GM10847 (cell line): ENCODE data around the gene ADGRG6.

ENCODE experiments used
- POLR2A ChIP-seq: IDR thresholded peaks from 2 replicates; pipeline ENCODE4 v1.6.1; 2011; ENCODE audit not compliant: insufficient read length; ENCODE audit errors: extremely low read depth

ADGRG6 gene

GRCh38 chr6:142446168-142446567, 144.4 kb downstream of the ADGRG6 start:
- no peak for TF ChIP-seq POLR2A

GRCh38 chr6:142446576-142446975, 144.8 kb downstream of the ADGRG6 start:
- no peak for TF ChIP-seq POLR2A

- TF ChIP-seq POLR2A: no peak
These were observed 146.4 kb downstream of the ADGRG6 start for GRCh38 chr6:142448091-142448729.

- TF ChIP-seq POLR2A: no peak
These were observed 151.2 kb downstream of the ADGRG6 start for GRCh38 chr6:142452993-142453392.

GRCh38 chr6:142455957-142456589, 154.3 kb downstream of the ADGRG6 start:
- no peak for TF ChIP-seq POLR2A

GRCh38 chr6:142457638-142458406, 156.0 kb downstream of the ADGRG6 start:
- TF ChIP-seq POLR2A: no peak

GRCh38 chr6:142458836-142459235, 157.0 kb downstream of the ADGRG6 start:
- TF ChIP-seq POLR2A: no peak

GRCh38 chr6:142459271-142459670, 157.5 kb downstream of the ADGRG6 start:
- no peak for TF ChIP-seq POLR2A

- TF ChIP-seq POLR2A: no peak
These were observed 160.5 kb downstream of the ADGRG6 start for GRCh38 chr6:142462260-142462659.

GRCh38 chr6:142463988-142464387, 162.2 kb downstream of the ADGRG6 start:
- TF ChIP-seq POLR2A: no peak

- no peak for TF ChIP-seq POLR2A
These were observed 167.4 kb downstream of the ADGRG6 start for GRCh38 chr6:142469220-142469619.

- TF ChIP-seq POLR2A: no peak
These were observed 168.6 kb downstream of the ADGRG6 start for GRCh38 chr6:142470421-142470820.

GRCh38 chr6:142474531-142475289, 172.9 kb downstream of the ADGRG6 start:
- no peak for TF ChIP-seq POLR2A

GRCh38 chr6:142476452-142476851, 174.6 kb downstream of the ADGRG6 start:
- TF ChIP-seq POLR2A: no peak

GRCh38 chr6:142478117-142478516, 176.3 kb downstream of the ADGRG6 start:
- no peak for TF ChIP-seq POLR2A

- TF ChIP-seq POLR2A: no peak
These were observed 179.7 kb downstream of the ADGRG6 start for GRCh38 chr6:142481466-142481865.

GRCh38 chr6:142482249-142482648, 180.4 kb downstream of the ADGRG6 start:
- no peak for TF ChIP-seq POLR2A
